ENCODE data around the gene TRIM45.
"Not testable (repeated sequence)": the region's sequence is repeated elsewhere in the genome, so short reads cannot be mapped to it uniquely, and the experiment has no call there.

The TRIM45 gene

DNA sequence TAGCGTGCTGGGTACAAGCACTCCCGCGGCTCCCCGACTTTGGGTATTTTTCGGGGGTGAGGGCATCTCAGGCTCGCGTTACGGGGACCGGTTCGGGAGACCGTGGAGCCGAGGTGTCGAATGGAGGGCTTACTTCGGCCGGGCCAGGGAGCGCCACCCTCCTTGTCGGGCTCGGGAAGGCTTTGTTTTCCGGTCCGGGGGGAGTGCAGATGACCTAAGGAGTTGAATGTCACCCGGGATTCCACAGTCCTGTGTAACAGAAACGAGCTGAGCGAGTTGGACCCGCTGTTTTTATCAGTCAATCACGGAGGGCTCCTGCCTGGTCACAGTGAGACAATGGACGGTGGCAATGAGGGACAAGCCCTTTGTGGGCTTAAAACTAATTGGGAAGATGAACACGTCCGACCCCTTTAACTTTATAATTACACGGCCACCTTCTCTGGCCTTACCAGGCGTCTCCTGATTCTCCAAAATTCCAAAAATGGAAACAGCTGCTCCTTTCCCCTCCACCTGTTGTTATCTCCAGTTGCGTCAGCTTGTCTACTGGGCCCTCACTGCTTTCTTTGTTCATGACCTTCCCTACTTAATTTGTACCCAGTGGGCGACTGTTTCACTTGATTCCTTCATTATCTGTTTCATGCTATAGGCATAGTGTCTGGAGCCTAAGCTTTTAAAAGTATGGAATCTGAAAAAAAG, 929 bp upstream of the TRIM45 start:
- peak overlapping the region; percentile 78 for H3K4me3 ChIP-seq (ENCODE audit: low read depth, low read length)
- in situ Hi-C loops (cut with HindIII; ENCODE audit: low sequenced_read_pairs), result no loop called here
- no peak for DNase-seq (ENCODE audit: low read depth, low spot score)
- TF ChIP-seq CTCF (IDR thresholded peaks at IDR 0.05; ENCODE audit: low read depth, low read length), result no peak

DNA sequence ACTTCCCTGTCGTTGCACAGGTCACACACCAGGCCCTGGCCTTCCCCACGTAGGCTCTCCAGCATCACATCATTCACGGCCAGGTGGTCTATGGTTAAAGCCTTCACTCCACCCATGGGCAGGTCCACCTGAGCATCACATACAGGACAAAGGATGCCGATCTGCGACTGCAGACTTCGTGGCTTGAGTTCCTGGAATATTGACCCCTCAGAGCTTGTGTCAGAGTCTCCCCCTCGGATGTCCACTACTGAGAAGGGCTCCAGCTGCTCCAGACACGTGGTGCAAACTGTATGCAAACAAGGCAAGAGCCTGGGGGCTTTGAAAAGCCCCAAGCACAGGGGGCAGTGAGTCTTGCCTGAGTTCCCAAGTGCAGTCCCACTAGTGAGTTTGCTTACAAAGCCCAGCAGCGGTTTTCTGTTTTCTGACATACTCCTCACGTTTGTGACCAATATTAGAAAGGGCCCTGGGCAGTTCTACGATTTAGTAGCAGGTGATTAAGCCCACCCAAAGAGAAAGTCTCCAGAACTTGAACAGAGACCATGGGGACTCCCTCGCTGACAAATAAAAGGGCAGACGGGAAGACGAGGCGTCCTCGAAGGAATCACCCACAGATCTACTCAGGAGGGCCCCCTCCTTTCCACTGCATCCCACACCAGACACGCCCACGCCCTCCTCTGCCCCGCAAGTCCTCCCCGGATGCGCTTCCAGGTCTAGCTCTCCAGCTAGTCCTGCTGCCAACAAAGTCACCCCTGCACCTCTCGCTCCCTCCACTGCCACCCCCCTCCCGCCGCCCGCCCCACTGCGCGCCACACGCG, 568 bp downstream of the TRIM45 start:
- in situ Hi-C loops (cut with HindIII; ENCODE audit: low sequenced_read_pairs), result no loop called here
- peak overlapping the region; percentile 78 for H3K4me3 ChIP-seq (ENCODE audit: low read depth, low read length)
- no peak for TF ChIP-seq CTCF (IDR thresholded peaks at IDR 0.05; ENCODE audit: low read depth, low read length)
- DNase-seq (ENCODE audit: low read depth, low spot score), result no peak

GRCh38 chr1:117119144-117119543, 2.4 kb downstream of the TRIM45 start:
- DNase-seq (ENCODE audit: low read depth, low spot score); H3K4me3 ChIP-seq (ENCODE audit: low read depth, low read length); in situ Hi-C loops (cut with HindIII; ENCODE audit: low sequenced_read_pairs): not testable (repeated sequence)

- DNase-seq (ENCODE audit: low read depth, low spot score), result no peak
- no peak for TF ChIP-seq CTCF (IDR thresholded peaks at IDR 0.05; ENCODE audit: low read depth, low read length)
- in situ Hi-C loops (cut with HindIII; ENCODE audit: low sequenced_read_pairs), result no loop called here
- no peak overlapping the region for H3K4me3 ChIP-seq (ENCODE audit: low read depth, low read length)
Observed at GRCh38 chr1:117118137-117118536, 3.4 kb downstream of the TRIM45 start.

DNA sequence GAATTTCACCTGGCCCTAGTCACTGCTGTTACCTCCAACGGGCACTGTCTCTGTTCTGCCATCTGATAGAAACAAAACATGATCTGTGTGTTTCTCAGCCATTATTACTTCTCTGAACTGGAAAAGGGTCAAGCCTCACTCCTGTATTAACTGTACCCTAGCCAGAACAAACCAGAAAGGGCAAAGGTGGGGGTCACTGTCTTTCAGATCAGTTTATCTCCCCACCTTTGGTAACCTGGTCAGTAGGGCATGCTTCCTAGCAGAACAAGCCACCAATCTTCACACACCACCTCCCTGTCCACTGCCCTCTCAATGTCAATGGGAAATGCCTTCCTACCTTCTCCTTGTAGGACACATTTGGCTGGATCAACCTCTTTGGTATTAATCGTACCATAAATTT, 3.9 kb downstream of the TRIM45 start:
- DNase-seq (ENCODE audit: low read depth, low spot score), result no peak
- TF ChIP-seq CTCF (IDR thresholded peaks at IDR 0.05; ENCODE audit: low read depth, low read length), result no peak
- H3K4me3 ChIP-seq (ENCODE audit: low read depth, low read length), result no peak overlapping the region
- in situ Hi-C loops (cut with HindIII; ENCODE audit: low sequenced_read_pairs), result no loop called here

GRCh38 chr1:117116784-117117130, 4.8 kb downstream of the TRIM45 start:
- no peak for TF ChIP-seq CTCF (IDR thresholded peaks at IDR 0.05; ENCODE audit: low read depth, low read length)
- in situ Hi-C loops (cut with HindIII; ENCODE audit: low sequenced_read_pairs), result no loop called here
- no peak for DNase-seq (ENCODE audit: low read depth, low spot score)
- no peak overlapping the region for H3K4me3 ChIP-seq (ENCODE audit: low read depth, low read length)

DNA sequence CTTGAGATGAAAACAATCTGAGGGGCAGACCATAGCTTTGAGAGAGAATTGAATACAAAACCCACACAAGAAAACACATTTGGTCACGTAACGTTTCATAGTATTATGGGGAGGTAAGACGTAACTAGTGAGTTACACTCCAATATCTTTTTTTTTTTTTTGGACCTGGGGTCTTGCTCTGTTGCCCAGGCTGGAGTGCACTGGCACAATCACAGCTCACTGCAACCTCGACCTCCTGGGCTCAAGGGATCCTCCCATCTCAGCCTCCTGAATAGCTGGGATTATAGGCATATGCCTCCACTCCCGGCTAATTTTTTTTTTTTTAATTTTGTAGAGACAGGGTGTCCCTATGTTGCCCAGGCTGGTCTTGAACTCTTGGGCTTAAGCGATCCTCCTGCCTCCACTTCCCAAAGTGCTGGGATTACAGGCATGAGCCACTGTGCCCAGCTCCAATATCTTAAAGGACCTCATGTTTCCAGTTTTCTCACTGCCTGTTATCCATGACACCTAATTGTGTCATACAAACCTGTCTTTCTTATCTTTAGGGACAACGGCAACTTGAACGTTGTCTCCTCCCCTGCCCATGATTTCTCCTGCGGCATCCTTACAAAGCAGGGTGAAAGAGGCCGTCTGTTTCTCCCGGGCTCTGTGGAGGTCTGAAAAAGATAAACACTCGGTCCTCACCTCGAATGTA, 5.3 kb downstream of the TRIM45 start:
- no peak for DNase-seq (ENCODE audit: low read depth, low spot score)
- H3K4me3 ChIP-seq (ENCODE audit: low read depth, low read length), result no peak overlapping the region
- no peak for TF ChIP-seq CTCF (IDR thresholded peaks at IDR 0.05; ENCODE audit: low read depth, low read length)
- in situ Hi-C loops (cut with HindIII; ENCODE audit: low sequenced_read_pairs), result no loop called here
